SK-MEL-5 (cell line): ENCODE measurements around the gene MYL6. TPM values are rescaled to one million over a fixed set of nuclear protein-coding genes. Genes with fewer than 3 reads are reported as not detected.
"Not testable (repeated sequence)": the region's sequence is repeated elsewhere in the genome, so short reads cannot be mapped to it uniquely, and the experiment has no call there.

Experiments
- DNase-seq: peaks from one replicate; pipeline ENCODE4 v3.0.0-alpha.2; 2016; ENCODE audit warnings: low read depth, low spot score
- in situ Hi-C: cut with HindIII; loops from 2 replicates; pipeline ENCODE4 v1.10.0; 2016; ENCODE audit warnings: low sequenced_read_pairs, high pct_unique_total_duplicates, low pct_unique_long_range_greater_than_20kb
- total RNA-seq: library from RNA; depleted of rRNA; stranded (reverse); fragments of >200 nt; shearing (Covaris generic); gene quantifications from 2 replicates; pipeline ENCODE4 v1.2.3, GENCODE V29; 2014

The MYL6 gene
- total RNA-seq, 1 experiment from 2014 or later, result 483 TPM

DNA sequence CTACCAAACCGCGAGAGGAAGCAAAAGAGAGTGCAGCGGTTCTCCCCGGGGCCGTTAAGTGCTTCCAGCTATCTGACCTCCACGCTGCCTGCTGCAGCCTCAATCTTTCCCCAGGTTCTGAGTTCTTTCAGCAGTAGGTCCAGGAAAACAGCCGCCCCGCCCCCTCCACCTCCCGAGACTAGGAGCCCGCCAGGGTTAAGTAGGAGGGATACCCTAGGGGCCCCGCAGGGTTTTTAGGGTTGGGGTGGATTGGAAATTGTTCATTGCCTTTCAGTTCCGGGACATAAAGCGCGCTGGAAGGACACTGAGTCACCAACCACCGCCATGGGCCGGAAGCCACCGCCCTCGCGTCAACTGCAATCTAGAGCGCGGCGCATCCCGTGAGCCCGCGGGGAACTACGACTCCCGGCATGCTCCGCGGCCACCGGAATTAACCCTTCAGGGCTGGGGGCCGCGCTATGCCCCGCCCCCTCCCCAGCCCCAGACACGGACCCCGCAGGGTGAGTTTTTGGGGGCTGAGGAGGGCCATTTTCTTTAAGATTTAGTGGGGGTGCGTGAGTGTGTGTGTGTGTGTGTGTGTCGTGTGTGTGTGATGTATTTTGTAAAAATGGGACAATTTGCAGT lies 5.9 kb upstream of the MYL6 start, which contains the start of gene MYL6B:
TSS of gene MYL6B (plus strand) at position 456 of the 624 bp plus-strand sequence. CDS start 1,332 bp downstream, outside the sequence.
- DNase-seq, result peak; percentile 92
- in situ Hi-C loops, result no loop called here

DNA sequence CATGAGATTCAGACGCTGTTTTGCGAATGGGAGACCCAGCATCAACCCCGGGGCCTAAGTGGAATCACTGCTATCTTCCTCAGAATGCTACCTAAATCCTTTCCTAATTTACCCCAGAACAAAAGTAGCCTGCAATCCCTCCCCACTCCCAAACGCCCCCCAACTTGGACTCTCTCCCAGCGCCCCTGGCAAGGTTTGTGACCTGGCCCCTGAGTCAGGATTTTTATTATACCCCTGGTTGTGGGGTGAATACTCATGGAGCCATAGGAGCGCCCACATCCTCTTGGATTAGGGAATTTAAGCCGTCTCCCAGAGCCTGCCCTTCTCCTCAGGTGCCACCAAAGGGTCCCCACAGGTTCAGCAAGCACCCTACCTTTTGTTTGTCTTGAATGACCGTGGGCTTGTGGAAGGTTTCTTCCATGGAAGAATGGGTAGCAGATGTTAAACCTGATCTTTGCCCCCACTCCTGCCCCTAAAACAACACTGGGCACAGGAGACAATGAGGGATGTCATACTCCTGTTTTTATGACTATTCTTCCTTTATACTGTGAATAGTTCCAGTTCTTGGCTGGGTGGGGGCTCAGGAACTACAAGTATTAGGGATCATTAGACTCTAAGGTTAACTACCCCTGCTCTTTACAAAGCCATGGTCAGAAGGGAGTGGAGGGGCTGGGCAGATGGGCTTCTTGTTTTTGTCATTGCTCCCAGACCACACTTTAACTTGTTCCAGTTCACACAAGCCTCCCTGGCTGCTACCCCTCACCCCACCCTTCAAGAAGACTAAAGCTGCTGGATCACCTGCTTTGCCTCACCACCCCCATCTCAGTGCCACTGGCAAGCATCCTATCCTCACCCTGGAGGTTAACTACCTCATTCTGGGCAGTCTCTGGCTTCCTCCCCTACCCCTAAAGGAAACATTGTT lies 5.1 kb upstream of the MYL6 start:
- no peak for DNase-seq
- in situ Hi-C loops, result no loop called here

DNA sequence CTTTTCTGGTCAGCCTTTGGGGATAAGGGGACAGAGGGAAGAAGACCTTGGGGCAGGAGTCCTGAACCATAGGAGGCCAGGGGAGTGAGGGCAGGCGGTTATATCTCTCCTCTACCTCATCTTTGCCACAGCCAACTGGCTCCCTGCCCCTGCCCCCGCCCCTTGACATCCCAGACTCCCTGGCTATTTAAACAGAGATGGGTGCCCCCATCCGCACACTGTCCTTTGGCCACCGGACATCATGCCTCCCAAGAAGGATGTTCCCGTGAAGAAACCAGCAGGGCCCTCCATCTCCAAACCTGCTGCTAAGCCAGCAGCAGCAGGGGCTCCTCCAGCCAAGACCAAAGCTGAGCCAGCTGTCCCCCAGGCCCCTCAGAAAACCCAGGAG lies 4.5 kb upstream of the MYL6 start:
- DNase-seq, result no peak
- in situ Hi-C loops, result no loop called here

DNA sequence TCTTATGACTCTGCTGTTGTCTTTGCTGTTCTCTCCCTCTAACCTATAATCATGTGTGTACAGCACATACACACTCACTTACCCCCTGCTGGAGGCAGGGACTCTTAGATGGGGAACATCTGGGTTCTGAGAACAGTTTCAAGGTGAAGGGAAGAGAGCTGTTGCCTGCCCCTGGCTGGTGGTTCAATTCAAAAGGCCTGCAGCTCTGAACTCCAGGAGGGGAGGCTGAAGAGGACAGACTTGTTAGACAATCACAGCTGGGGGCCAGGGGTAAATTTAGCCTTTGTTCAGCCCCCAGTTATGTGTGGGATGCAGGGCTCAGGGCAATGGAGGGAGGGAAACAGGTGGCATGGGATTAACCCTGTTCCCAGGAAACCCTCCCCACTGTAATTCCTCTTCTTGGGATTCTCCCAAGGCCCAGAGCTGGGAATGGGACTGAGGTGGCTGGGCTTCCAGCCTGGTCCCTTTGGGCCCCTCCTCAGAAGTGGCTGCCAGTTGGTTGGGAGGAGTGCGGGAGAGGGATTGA lies 3.9 kb upstream of the MYL6 start:
- in situ Hi-C loops, result no loop called here
- DNase-seq, result no peak

DNA sequence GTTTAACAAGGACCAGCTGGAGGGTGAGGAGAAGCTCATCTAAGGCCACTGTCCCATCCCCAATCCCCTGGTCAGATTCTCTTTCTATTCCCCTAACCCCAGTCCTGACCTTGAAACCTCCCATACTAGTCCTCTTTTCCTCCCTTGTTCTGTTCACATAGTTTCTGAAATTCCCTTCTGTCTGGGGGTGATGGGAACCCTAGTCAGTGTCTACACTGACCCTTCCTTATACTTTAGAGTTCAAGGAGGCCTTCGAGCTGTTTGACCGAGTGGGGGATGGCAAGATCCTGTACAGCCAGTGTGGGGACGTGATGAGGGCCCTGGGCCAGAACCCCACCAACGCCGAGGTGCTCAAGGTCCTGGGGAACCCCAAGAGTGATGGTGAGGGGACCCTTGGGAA lies 3.3 kb upstream of the MYL6 start:
- no peak for DNase-seq
- in situ Hi-C loops, result no loop called here

DNA sequence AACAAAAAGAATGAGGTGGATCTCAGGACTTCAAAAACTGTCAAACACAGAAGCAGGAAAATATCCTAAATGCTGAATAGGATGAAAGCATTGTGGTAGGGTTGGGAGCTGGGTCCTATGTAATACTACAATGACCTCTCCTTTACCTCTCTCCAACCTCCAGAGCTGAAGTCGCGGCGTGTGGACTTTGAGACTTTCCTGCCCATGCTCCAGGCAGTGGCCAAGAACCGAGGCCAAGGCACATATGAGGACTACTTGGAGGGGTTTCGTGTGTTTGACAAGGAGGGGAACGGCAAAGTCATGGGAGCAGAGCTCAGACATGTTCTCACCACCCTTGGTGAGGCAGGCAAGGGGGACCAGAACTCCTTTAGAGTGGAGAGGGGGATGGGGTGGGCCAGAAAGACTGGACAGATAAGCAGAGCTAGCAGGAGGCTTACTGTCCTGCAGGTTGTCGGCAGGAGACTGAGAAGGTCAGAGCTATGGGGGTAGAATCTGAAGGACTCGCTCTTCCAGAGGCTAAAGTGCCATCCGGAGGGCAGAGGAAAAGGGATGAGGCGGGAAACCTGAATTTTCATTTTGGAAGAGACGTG lies 2.8 kb upstream of the MYL6 start:
- in situ Hi-C loops, result no loop called here
- DNase-seq, result no peak

DNA sequence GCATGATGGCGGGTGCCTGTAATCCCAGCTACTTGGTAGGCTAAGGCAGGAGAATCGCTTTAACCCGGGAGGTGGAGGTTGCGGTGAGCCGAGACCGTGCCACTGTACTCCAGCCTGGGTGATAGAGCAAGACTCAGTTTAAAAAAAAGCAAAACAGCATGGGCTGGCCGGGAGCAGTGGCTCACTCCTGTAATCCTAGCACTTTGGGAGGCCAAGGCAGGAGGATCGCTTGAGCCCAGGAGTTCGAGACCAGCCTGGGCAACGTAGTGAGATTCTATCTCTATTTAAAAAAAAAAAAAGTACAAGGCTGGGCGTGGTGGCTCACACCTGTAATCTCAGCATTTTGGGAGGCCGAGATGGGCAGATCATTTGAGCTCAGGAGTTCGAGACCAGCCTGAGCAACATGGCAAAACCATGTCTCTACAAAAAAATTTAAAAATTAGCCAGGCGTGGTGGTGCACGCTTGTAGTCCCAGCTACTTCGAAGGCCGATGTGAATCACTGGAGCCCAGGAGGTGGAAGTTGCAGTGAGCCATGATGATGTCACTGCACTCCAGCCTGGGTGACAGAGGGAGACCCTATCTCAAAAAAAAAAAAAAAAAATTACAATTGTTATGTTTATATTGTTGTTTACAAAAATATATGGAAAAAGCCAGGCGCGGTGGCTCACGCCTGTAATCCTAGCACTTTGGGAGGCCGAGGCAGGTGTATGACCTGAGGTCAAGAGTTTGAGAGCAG lies 1.5 kb upstream of the MYL6 start:
- in situ Hi-C loops, DNase-seq: not testable (repeated sequence)

DNA sequence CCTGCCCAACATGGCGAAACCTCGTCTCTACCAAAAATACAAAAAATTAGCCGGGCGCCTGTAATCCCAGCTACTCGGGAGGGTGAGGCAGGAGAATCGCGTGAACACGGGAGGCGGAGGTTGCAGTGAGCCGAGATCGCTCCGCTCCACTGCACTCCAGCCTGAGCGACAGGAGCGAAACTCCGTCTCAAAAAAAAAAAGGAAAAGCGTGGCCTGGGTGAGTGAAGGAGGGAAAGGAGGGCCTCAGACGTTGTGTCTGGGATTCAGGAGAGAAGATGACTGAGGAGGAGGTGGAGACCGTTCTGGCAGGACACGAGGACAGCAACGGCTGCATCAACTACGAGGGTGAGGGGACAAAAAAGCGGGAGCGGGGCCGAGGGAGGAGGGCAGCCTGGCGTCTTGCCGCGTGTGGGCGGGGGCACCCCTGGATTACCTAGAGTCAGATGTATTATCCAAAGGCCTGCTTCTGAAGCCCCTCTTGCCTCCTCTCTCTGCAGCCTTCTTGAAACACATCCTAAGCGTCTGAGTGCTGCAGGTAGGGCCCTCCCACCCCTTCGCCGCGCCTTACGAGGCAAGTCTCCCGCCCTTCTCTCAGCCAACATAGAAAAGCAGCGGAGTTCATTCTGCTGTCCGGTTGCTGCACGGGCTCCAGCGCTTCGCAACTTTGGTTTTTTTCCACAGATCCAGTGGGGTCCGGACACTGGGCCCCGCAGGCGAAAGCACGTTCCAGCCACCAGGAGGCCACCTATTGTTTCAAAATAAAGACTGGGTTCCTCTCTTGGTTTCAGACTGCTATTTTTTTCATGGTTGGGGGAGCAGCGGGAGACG lies 744 bp upstream of the MYL6 start:
- DNase-seq, result peak; percentile 50
- in situ Hi-C loops, result no loop called here

DNA sequence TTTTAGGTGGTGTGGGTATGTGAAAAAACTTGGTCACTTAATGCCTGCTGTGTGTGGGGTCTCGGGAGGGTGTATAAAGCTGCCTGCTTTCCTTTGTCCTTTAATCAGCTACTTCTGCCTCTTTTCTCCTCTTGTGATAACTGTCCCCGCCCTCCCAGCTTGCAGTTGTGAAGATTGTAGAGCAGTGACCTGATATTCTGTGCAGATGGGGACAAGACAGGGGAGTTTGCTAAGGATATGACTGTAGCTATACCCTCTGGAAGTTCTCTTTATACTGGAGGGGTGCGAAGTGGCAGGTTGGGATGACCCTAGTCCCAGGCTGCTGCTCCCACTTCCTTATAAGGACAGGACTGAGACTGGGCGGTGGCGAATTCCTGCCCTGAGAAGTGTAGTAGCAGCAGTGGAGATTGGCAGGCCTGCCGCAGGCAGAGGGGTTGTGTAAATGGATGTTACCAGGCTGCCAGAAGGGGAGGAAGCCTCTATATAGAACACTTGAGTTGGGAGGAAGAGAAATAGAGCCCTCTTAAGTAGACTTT lies 835 bp downstream of the MYL6 start:
- DNase-seq, result peak; percentile 40
- in situ Hi-C loops, result no loop called here

DNA sequence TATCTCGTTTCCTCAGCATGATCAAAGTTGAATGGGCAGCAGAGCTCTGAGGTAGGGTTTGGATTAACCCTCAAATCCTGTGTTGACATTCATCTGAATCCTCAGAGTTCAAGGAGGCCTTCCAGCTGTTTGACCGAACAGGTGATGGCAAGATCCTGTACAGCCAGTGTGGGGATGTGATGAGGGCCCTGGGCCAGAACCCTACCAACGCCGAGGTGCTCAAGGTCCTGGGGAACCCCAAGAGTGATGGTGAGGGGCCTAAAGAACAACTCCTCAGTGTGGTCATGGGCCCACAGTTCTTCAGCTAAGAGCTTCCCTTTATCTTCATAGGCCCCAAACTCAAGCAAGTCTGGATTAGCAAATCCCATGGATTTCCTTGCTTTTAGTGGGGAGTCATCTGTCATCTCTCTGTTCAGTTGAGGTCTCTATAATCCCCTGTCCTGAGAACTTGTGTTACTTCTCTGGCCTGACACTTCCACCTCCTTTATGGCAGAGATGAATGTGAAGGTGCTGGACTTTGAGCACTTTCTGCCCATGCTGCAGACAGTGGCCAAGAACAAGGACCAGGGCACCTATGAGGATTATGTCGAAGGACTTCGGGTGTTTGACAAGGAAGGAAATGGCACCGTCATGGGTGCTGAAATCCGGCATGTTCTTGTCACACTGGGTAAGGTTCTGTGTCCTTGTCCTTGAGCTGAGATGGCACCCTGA lies 1.5 kb downstream of the MYL6 start:
- in situ Hi-C loops, result no loop called here
- DNase-seq, result no peak

DNA sequence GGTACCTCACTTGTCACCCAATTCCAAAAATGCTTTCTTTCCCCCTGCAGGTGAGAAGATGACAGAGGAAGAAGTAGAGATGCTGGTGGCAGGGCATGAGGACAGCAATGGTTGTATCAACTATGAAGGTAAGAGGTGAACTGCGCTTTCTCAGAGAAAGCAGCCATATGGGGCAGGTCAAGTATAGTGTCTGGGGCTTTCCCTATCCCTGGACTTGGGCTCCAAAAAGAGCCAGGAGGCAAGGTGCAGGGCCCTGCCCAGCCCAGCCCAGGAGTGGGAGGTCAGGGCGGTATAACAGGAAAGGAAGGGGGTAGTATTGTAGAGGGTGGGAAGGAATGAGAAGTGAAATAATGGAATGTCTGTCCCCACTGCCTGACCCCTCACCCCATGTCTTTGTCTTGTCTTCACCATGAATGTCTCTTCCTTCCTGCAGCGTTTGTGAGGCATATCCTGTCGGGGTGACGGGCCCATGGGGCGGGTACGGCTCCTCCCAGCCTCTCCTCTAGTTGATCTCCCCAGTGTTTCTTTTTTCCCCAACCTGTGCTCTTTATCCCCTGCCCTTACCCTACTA lies 2.1 kb downstream of the MYL6 start:
- in situ Hi-C loops, result no loop called here
- no peak for DNase-seq

DNA sequence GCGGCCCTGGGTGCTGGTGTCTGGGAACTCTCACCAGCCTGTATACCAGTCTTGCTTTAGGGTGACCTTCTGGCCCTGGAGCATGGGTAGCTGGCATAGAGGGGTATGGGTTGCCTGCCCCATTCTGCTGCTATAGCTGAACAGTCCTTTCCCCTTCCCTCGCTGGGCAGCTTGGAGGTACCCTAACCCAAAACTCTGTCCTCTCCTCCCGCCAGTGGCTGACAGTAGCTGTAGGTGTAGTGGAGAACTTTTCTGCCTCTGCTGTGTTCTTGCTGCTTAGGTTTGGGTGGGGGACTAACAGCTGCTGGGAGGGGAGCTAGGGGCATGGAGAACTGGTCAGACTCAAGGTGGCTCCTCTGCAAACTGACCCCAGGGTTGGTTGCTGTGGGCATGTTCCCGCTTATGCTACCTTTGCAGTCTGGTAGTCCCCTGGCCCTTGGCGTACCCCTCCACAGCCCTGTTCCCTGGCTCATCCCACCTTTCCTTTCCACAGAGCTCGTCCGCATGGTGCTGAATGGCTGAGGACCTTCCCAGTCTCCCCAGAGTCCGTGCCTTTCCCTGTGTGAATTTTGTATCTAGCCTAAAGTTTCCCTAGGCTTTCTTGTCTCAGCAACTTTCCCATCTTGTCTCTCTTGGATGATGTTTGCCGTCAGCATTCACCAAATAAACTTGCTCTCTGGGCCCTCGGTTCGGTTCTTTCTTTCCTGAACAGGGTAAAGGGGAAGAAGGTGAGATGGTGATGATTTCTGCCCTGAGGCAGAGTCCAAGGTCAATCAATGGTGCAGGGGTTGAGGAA lies 2.9 kb downstream of the MYL6 start:
- DNase-seq, result no peak
- in situ Hi-C loops, result no loop called here

DNA sequence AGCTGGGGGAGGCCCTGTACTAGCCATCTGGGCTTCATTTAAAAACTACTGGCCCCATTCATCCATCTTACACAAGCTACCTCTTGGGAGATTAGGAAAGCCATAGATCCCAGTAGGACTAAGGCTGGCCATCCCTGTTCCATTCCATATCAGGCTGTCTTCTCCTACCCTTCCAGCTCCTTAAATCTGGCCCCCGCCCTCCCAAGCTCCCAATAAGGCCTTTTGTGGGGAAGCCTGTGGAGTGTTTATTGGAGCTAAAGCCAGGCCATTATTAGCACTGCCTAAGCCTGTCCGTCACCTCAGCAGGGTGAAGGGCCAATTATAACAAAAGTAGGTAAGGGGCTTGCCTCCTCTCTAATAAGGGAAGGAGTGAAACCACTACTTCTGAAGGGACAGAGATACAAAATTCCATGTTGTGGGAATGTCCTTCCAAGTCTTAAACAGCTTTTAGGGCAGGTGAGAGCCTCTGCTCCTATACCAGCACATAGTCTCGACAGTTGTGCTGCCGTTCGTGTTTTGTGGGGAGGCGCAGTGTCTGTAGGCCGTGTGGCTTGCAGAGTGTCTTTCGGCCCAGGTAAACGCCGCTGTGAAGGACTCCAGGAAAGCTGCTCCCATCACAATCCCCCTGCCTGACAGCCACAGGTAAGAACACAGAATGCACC lies 3.7 kb downstream of the MYL6 start:
- DNase-seq, result no peak
- in situ Hi-C loops, result no loop called here

DNA sequence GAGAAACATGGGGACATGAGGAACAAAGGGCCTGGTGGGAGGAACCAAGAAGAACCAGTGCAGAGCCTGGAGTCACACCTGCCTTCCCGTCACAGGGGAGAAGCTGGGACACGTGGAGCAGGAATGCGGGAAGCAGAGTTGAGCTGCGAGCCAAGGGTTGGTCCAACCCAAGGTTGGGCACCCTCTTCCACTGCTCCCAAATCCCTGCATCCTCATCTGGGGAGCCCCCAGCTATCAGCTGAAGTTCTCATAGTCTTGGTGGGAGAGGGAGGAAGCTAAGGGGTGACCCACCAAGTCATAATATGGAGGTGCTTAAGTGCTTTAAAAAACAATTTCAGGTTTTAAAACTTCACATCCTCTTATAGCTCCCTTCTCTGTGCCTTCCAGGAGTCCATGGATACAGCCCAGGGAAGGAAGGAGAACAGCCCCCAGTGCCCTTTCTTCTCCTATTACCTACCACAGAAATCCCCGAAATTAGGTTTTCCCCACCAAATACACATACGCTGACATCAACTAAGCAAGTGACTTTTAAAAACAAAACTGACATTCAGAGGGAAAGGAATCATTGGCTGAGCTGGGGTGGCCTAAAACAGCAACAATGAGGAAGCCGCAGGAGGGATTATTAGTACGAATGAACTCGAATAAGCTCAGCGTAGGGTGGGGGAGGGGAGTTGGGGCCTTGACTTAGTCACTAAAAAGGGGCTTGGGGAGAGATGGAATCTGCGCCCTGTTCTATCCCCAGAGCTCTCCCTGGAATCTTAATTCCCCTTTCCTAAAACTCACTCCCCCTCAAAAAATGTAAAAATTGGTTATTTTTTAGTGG lies 4.5 kb downstream of the MYL6 start:
- DNase-seq, result no peak
- in situ Hi-C loops, result no loop called here
